ENCODE measurements around the gene TBCB.
"Not testable (repeated sequence)": the region's sequence is repeated elsewhere in the genome, so short reads cannot be mapped to it uniquely, and the experiment has no call there.

Gene TBCB

DNA sequence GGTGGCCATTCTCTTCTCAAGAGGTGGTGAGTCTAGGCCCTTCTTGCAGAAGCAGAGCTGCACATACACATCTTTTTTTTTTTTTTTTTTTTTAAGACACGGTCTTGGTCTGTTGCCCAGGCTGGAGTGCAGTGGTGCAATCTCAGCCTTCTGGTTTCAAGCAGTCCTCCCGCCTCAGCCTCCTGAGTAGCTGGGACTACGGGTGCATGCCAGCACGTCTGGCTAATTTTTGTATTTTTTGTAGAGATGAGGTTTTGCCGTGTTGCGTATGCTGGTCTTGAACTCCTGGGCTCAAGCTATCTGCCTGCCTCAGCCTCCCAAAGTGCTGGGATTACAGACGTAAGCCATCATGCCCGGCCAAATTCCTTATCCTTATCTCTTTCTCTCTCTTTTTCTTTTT, 58.6 kb downstream of the TBCB start:
- DNase-seq (ENCODE audit: low spot score), result not testable (repeated sequence)

All from AG20443 (cell line).